VCaP (cell line): ENCODE data around the gene NEK5.

Source experiments
- H3K27ac ChIP-seq: fragments of 450-650 bp; 2 replicates; pipeline ENCODE4 v1.5.1; 2017
- TF ChIP-seq, protein P1 (sequence below): fragments of 450-650 bp; conservative IDR thresholded peaks from 2 replicates; pipeline ENCODE4 v1.5.1; 2017; ENCODE audit warnings: mild to moderate bottlenecking, moderate library complexity

Gene NEK5

DNA sequence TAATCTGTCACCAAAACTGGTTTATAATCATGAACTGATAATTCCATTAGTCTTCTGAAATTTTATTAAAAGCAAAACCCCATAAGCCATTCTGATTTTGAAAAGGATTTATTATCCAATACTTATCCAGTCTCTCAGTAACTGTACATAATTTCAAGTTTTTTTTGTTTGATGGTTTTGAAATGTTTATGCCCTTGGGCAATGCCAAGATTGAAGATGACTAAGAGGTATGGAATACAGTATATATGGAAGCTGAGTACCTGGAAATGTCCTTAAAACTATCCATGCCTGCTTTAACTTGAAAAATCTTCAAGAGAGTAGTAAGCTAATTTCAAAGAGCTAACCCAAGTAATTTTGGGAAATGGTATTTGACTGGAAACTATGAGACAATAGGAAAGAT, 1.8 kb upstream of the NEK5 start:
- TF ChIP-seq, protein P1, sequence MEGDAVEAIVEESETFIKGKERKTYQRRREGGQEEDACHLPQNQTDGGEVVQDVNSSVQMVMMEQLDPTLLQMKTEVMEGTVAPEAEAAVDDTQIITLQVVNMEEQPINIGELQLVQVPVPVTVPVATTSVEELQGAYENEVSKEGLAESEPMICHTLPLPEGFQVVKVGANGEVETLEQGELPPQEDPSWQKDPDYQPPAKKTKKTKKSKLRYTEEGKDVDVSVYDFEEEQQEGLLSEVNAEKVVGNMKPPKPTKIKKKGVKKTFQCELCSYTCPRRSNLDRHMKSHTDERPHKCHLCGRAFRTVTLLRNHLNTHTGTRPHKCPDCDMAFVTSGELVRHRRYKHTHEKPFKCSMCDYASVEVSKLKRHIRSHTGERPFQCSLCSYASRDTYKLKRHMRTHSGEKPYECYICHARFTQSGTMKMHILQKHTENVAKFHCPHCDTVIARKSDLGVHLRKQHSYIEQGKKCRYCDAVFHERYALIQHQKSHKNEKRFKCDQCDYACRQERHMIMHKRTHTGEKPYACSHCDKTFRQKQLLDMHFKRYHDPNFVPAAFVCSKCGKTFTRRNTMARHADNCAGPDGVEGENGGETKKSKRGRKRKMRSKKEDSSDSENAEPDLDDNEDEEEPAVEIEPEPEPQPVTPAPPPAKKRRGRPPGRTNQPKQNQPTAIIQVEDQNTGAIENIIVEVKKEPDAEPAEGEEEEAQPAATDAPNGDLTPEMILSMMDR = no peak
- no peak overlapping the region for H3K27ac ChIP-seq

DNA sequence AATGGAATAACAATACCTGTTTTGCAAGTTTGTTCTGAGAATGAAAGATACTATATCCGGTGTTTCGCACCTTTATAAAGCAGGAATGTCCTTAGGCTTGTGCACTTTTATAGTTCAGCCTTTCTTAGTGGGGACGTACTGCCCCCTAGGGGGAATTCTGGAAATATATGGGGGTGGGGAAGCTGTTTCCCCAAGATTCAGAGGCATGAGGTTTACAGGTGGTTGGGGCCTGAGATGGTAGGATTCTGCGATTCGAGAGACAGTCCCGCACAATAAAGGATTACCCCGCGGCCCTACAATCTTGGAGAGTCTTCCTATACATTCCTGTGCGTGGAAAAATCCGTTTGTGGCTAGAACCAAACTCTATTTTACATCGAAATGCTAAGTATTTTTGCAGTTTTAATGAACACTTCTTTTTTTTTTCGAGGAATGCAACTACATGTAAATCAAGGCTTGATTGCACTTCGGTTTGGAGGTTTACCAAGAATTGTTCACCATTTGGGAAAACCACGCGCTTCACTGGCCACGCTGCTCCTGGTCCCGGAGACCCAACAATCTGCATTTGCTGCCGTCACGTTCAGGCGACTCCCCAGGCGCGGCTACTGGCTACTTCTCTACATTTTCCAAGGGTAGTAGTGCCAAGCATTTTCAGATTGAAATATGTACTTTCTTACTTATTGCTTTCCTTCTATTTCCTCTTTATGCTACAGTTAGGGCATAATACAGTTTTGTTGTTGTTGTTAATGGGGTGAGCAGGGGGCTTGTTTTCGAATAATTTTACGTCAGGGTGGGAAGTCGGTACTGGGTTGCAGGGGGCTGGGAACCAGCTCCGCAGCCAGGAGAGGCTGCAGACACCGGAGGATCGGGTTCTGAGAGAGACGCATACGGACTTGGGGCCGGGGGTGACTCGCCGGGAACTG, 830 bp downstream of the NEK5 start:
- TF ChIP-seq, protein P1 = peak; percentile 90
- peak overlapping the region; percentile 61 for H3K27ac ChIP-seq

DNA sequence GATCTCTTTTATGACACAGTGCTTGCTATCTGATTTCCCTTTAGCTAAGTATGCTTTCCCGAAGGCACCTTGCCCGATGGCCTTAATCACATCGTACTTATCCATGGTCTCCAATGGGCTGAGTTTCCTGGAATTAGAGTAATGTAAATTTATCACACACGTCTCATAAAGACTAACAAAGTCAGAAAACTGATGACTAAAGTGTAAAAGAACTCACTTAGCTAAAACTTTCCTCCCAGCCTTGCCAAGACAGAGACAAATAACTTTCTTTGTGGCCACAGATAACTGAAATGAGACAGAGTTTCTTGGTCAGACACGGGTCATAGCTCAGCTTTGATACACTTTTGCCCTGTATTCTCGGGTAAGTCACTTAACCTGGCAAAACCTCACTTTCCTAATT, 1.5 kb downstream of the NEK5 start:
- TF ChIP-seq, protein P1 = no peak
- H3K27ac ChIP-seq = peak overlapping the region; percentile 61

DNA sequence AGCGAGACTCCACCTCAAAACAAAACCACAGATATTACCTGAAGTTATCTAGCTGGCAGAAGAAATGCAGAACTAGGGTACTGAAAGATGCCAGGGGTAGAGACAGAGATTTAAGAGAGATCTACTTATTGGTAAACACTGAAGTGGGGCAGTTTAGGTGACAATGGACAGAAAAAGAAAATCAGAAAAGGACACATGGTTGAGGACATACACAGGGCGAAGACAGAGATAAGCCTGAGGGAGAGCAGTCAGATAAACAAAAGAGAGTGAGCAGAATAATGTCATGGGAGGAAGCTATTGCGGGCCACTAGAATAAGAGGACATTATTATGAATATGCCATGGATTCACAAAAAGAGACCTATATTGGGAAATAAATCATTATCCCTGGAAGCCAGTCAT, 3.3 kb downstream of the NEK5 start:
- H3K27ac ChIP-seq = no peak overlapping the region
- TF ChIP-seq, protein P1 = no peak

DNA sequence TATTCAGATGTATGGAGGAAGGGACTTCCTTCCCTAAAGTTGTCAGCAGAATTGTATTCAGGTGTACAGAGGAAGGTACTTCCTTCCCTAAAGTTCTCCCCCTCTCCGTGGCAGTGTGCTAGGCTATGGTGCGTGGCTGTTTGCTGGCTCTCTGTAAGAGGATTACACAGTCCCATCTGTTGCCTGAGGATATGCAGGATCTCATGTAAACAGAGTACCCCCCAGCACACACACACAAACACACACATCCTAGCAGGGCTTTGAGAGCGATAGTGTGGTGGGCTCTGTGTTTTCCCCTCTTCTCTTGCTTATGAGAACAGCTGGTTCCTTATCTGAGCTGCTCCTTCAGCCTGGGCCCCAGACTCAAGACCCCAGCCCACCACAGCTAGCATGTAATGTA, 10.3 kb downstream of the NEK5 start:
- no peak overlapping the region for H3K27ac ChIP-seq
- TF ChIP-seq, protein P1 = no peak

DNA sequence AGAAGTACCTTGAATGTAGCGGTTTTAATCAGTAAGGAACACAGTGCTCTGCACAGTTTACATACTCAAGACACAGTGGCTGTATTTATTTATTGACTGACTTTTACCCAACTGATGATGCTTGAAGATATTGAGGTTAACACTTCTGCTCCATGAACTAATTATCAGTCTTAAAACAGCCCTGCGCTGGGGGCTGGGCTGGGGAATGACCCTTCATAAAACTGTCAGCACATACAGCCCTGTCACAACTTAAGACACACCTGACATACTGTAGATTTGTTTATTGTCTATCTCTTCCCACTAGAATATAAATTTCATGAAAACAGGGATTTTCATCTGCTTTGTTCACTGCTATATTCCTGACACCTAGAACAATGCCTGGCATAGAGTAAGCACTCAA, 10.8 kb downstream of the NEK5 start:
- TF ChIP-seq, protein P1 = no peak
- no peak overlapping the region for H3K27ac ChIP-seq

DNA sequence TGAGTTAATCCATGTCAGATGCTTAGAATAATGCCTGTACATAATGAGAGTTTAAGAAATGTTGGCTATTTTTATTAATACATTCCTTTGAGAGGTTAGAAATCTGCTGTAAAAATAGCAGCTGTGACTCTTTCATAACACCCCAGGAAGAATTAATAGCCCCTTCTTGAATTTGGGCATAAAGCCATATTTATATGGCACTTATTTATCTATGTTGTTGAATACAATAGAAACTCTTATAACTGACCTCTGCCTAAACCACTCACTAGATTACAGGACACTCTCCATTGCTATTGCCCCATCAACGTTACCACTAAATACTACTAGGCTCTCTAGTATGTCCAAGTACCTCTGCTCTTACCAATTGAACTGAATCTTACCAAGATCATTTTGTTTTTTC, 16.3 kb downstream of the NEK5 start:
- TF ChIP-seq, protein P1 = no peak
- H3K27ac ChIP-seq = no peak overlapping the region
